HG03196 (cell line): ENCODE data around the gene IFNAR2.
"Not testable (repeated sequence)": the region's sequence is repeated elsewhere in the genome, so short reads cannot be mapped to it uniquely, and the experiment has no call there.

Experiments
- ATAC-seq: cut with Tn5 transposase; IDR thresholded peaks from one replicate; pipeline ENCODE4 v1.9.1; 2021; ENCODE audit not compliant: unreplicated experiment

IFNAR2 gene

DNA sequence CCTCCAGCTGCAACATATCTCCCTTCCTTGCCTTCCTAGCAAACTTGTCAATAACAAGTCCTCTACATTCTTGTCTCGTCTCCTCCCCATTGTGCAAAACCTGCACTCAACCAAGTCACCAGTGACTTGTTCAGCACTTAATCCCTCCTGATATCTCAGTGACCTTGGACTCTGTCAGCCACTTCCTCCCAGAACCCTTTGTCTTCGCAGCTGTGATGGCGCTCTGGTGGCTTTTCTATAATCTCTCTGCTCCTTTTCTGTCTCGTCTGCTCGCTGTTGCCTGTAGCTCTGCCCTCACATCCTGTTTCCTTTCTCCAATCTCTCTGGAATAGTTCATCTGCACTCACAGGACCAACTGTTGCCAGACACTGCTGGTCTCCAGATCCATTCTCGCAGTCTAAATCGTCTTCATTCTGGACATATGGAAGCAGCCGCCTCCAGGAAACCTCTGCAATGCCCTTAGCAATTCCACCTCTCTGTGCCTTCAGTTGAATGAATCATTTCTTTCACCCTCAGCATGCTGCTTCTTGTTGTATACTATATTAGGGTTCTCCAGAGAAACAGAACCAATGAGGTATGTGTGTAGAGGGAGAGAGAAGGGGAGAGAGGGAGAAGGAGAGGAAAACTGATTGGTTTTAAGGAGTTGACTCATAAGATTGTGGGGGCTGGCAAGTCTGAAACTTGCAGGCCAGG is 17.4 kb upstream of the IFNAR2 start:
- no peak for ATAC-seq

DNA sequence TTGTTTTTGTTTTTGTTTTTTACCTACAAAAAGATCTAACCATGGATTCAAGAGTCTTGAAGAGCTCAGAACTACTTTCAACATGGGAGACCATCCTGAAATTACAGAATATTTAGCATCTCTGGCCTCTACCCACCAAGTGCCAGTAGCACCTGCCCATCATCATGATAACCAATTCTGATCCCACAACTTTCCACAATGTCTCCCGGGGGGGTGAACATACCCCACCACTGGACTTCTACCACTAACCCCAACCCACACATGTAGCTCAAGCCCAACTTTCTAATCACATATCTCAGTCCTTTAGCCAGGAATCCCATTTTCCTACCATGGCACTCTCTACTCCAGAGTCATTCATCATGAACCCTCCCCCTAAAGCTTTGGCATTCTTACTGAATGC is 15.7 kb upstream of the IFNAR2 start:
- no peak for ATAC-seq

DNA sequence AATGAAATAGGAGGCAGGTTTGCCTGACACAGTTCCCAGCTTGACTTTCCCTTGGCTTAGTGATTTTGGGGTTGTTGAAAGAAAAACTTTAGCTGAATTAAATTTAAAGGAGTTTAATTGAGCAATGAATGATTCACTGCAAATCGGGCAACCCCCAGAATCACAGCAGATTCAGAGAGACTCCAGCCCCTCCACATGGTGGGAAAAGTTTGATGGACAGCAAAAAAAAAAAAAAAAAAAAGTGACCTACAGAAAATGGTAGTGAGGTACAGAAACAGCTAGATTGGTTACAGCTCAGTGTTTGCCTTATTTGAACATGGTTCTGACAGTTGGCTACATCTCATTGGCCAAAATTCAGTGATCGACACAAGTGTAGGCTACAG is 12.6 kb upstream of the IFNAR2 start:
- no peak for ATAC-seq

DNA sequence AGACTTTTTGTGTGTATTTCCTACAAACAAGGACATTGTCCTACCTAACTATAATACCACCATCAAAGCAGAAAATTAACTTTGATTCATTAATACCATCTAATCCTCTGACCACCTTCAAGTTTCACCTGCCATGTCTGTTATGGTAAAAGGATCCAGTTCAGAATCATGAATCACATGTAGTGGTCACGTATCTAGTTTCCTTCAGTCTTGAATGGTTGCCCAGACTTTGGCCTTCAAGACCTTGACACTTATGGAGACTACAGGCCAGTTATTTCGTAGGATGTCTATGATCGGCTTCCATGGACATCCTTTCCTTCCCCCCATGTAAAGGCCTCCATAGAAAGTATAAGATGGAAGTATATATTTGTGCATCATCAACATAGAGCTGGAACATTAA is 10.4 kb upstream of the IFNAR2 start:
- no peak for ATAC-seq

DNA sequence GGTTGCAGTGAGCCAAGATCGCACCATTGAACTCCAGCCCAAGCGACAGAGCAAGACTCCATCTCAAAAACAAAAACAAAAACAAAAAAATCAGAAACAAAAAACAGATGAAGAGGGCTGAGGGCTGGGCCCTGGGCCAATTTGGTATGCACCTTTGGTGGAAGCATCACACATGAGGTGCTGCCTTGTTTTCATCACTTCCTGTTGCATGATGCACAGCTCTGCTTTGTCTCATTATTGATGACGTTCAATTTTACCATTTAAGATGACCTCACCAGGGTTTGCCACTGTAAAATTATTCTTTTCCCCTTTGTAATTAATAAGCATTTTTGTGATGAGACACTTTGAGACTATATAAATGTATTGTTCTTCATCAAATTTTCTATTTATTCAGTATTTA is 9.8 kb upstream of the IFNAR2 start:
- ATAC-seq: no peak

DNA sequence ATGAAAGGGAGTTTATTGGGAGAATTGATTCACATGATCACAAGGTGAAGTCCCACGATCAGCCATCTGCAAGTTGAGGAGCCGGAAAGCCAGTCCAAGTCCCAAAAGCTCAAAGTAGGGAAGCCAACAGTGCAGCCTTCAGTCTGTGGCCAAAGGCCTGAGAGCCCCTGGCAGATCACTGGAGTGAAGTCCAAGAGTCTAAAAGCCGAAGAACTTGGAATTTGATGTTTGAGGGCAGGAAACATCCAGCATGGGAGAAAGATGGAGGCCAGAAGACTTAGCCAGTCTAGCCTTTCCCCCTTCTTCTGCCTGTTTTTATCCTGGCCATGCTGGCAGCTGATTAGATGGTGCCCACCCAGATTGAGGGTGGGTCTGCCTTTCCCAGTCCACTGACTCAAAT is 4.4 kb upstream of the IFNAR2 start:
- not testable (repeated sequence) for ATAC-seq

DNA sequence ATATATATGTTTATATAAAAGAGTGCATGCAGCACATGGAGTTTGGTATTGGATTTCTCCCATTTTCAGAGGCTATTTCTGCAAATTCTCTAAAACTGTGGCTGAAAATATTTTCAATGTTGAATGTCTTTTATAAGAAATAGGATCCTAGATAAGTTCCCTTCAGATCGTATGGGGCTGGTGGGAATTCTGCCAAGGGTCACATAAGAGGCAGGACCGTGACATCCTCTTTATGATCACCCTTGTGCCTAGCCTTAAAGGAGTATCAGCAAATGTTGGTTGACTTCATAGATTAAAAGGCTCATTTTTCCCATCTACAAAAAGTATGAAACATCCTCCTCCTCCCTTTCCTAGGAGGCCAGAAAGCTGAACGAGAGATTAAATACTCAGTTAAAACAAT is 1.3 kb upstream of the IFNAR2 start:
- ATAC-seq: no peak

DNA sequence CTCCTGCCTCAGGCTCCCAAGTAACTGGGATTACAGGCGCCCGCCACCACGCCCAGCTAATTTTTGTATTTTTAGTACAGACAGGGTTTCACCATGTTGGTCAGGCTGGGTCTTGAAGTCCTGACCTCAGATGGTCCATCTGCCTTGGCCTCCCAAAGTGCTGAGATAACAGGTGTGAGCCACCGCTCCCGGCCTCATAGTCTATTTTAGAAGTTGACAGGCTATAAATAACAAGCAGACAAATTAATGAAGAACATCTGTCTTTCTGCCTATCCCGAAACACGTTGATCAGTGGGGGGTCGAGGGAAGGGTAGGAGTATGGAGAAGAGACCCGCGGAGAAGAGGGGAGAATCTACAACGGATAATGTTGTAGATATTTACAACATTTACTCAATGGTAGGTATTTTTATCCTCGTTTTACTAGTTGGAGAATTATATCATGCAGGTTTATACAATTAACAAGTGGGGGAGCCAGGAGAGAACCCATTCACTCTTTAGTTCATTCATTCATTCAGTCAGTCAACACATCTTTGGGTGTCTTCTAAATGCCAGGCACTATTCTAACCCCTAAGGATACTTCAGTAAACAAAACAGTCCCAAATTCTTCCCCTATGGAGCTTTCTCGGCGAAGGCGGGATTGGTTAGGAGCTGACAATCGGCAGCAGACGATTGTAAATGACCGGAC is 497 bp upstream of the IFNAR2 start:
- no peak for ATAC-seq

DNA sequence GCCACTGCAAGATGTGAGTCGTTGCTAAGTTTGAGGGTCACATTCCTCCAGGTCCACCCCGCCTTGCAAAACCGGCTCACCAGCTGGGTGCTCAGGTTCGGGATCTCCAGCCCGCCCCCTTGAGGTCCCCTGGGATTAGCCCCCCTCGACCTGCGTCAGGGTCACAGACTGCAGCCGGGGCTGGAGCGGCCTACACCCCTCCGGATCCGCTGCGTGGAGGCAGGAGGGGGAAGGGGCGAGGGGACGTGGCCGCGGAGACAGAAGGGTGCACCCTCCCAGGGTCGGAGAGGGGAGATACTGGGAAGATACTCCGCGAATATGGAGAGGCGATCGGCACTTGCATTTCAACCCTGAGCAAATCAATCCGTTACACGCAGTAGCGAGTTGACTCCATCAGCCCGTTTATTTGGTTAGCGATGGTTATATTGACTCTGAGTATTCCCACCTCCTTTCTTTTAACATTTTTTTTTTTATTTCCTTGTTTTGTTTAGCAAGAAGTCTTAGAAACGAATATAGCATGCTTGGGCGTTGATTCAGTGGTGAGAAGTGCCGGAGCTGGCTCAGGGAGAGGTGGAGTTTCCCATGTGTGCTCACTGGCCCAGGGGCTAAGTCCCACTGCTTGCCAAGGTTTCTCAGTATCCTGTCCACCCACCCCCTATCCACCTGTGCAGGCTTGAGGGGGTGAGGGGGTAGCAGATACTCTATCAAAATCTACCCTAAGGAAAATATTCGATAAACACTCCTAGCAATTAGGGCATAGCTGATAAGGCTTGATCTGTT is 997 bp downstream of the IFNAR2 start:
- peak; percentile 28 for ATAC-seq

DNA sequence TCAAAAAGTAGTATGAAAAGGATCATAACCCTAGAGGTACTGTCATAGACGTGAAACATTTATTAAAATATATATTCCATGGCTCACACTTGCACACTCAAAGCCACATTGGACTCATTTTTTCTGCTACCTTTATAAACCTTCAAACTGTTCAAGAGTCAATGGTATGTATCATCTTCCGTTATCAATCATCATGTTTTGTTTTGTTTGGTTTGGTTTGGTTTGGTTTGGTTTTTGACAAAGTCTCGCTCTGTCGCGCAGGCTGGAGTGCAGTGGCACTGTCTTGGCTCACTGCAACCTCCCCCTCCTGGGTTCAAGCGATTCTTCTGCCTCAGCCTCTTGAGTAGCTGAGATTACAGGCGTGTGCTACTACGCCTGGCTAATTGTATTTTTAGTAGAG is 1.8 kb downstream of the IFNAR2 start:
- ATAC-seq: no peak

DNA sequence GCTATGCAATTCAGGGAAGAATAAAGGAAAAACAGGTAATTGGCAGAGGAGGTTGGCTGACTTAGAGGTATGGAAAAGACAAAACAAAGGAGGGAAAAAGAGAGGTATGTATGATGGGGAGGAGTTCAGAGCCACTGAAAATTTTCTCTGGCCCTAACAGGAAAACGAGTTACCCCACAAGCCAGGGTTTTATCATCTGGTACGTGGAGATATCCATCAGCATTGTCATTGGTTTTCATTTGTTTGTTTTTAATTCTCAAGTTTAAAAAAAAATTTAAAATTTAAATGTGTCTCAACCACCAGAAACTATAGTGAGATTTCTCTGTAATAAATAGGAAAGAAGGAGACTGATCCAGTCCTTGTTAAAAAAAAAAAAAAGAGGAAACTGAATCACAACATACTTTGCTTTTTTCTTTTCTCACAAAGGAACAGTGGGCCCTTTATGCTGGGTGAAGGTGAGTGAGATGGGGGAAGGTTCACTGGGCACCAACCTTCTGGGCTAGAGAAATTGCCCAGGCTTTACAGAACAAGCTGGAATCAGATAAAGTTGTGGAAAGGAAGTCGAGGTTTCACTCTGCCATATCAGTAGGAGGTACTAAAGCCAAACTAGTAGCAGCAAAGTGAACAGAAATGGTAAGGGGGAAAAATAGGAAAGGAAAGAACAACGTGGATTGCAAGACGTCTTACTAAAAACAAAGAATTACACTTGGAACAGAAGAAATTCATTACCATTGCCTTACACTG is 2.7 kb downstream of the IFNAR2 start:
- ATAC-seq: no peak

DNA sequence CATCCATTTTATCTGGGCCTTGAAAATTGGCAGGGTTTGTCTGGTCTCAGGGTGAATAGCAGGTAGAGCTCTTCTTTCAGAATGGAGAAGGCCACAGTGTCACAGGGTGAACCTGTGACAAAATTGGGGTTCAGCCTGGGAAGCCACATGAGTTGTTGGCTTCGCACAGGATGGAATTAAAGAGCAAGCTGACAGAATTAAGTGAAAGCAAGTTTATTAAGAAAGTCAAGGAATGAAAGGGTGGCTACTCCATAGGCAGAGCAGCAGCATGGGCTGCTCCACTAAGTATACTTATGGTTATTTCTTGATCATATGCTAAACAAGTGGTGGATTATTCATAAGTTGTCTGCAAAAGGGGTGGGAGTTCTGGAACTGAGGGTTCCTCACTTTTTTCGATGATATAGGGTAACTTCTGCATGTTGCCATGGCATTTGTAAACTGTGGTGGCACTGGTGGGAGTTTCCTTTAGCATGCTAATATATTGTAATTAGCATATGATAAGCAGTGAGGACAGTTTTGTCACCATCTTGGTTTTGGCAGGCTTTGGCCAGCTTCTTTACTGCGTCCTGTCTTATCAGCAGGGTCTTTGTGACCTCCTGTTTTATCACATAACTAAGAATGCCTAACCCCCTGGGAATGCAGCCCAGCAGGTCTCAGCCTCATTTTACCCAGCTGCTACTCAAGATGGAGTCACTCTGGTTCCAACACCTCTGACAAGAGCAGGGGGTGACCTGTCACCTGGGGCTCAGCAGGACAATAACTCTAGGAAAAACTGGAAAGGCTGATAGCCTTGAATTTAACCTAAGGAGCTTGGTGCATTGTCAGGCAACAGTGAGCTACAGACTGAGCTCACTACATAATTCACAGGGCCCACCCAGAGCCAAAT is 5.1 kb downstream of the IFNAR2 start:
- ATAC-seq: no peak

DNA sequence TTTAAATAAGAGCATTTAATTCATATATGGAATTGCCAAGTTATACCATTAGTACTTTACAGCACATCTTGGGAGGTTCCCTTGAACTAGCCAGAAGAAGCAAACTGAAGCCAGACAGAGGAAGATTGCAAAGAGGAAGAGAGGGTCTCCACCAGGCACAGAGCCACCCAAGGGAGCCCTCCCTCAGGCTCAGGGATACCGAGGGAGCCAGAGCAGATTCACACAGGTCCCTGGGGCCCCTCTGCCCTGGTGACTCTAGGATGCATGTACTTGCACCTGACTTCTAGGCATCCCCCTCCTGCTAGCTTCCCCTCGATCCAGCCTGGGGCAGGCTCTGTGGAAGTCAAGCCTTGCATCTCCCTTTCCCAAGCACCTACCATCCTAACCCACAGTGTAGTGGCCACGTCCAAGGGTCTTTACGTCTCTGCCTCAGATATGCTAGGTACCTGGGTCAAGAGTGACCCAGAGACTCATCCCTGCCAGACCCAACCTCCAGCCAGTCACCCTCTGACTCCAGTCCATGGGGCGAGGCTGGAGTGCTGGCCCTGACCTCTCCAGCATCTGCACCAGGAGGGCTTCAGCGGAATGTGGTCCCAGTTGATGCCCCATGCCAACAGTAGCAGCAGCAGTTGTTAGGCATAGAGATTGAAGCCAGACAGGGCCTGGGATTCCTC is 6.4 kb downstream of the IFNAR2 start:
- no peak for ATAC-seq

DNA sequence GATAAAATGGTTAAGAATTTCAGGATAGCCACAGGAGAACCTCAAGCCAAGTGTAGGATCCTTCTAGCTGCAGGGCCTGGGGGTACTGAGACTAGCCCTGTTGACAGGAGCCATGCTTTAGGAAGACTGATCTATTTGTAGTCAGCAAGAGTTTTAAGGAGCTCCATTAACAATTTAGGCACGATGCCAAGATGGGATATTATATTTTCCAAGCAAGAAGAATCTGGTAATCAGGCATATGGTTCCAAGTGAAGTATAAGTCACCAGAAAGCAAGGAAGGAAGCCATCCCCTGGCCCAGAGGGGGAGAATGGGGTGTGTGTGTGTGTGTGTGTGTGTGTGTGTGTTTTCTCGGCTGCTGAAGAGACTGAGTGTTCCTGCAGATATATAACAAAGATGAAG is 7.0 kb downstream of the IFNAR2 start:
- no peak for ATAC-seq

DNA sequence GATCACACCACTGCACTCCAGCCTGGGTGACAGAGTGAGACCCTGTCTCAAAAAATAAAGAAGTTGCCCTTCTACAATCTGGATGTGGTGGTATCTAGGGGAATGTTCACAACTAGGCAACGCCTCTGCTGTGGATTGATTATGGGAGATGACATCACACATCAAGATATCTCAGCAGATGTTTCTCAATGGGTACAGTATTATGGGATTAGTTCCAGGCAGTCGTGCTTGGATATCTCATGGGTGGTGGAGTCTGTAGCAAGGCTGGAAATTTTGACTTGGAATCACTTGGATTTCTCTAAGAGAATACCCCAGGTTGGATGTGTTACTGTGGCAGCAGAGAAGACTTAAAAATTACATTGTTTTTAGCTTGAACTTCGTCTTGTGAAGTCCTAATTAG is 7.7 kb downstream of the IFNAR2 start:
- ATAC-seq: no peak

DNA sequence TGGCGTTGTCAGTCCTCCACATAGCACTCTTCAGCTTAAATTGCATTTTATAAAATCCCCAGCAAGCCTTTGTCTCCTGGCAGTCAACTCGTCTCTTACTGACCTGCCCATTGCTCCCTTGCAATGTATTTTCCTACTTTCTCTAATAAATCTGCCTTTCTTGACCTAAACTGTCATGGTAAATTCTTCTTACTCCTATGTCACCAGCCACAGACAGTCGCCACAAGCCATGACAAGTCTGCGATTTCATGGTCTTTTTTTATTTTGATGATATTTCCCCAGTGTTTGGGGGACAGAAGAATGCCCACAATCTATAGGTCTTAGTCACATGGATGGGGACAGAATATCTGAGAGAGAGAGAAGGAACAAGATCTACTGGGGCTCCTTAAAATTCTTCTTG is 8.4 kb downstream of the IFNAR2 start:
- peak; percentile 7 for ATAC-seq

DNA sequence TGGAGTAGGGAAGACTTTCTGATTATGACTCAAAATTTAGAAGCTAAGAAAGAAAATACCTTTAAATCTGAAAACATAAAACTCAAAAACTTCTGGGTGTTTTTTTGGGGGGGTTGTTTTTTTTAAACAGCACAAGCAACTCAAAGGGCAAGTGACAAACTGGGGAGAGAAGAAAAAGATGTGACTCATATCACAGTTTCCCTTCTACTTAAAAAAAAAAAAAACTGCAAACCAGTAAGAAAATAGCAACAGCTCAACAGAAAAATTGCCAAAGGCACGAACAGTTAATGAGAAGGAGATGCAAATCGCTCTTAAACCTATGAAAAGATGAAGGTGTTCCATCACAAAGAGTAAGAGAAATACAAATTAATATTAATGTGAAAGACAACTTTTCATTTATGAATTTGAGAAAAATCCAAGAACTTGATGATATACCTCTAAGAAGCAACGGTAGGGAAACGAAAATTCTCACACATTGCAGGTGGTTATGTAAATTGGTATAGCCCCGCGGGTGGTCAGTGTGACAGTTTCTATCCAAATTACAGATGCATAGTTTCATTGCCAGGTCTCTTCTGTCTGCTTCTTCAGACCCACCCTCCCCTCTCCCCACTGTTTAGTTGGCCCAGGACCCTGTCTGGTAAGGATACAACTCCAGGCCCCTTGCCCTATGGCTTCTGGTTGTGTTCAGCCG is 9.0 kb downstream of the IFNAR2 start:
- peak; percentile 70 for ATAC-seq

DNA sequence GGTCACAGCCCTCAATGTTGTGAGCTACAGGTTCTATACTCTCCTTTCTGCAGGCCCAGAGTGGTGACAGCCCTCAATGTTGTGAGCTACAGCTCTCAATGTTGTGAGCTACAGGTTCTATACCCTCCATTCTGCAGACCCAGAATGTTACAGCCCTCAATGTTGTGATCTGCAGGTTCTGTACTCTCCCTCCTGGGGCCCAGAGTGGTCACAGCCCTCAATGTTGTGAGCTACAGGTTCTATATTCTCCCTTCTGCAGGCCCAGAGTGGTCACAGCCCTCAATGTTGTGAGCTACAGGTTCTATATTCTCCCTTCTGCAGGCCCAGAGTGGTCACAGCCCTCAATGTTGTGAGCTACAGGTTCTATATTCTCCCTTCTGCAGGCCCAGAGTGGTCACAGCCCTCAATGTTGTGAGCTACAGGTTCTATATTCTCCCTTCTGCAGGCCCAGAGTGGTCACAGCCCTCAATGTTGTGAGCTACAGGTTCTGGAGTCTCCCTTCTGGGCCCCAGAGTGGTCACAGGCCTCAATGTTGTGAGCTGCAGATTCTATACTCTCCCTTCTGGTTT is 9.9 kb downstream of the IFNAR2 start:
- ATAC-seq: not testable (repeated sequence)

DNA sequence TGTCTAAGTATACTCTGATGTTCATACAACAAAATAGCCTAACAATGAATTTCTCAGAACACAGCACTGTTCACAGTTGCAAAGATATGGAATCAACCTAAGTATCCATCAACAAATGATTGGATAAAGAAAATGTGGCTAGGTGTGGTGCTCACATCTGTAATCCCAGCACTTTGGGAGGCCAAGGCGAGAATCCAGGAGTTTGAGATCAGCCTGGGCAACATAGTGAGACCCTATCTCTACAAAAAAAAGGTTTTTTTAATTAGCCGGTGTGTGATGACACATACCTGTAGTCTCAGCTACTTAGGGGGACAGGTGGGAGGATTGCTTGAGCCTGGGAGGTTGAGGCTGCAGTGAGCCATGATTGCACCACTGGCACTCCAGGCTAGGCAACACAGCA is 10.7 kb downstream of the IFNAR2 start:
- ATAC-seq: no peak
